Measurements from ENCODE around the gene ZFYVE27.

Gene ZFYVE27

GRCh38 chr10:97715259-97715874, 21.6 kb upstream of the ZFYVE27 start:
- DNase-seq = no peak

GRCh38 chr10:97717627-97718026, 19.3 kb upstream of the ZFYVE27 start:
- DNase-seq = no peak

- DNase-seq = no peak
Measured at GRCh38 chr10:97718178-97718577, 18.8 kb upstream of the ZFYVE27 start.

GRCh38 chr10:97718659-97719142, 18.2 kb upstream of the ZFYVE27 start:
- DNase-seq = no peak

GRCh38 chr10:97719602-97720001, 17.3 kb upstream of the ZFYVE27 start:
- no peak for DNase-seq

GRCh38 chr10:97721871-97722780, 14.8 kb upstream of the ZFYVE27 start:
- DNase-seq = no peak

GRCh38 chr10:97723001-97723400, 13.9 kb upstream of the ZFYVE27 start:
- no peak for DNase-seq

GRCh38 chr10:97724341-97724941, 12.5 kb upstream of the ZFYVE27 start:
- no peak for DNase-seq

- no peak for DNase-seq
Measured at GRCh38 chr10:97726636-97727178, 10.2 kb upstream of the ZFYVE27 start.

- no peak for DNase-seq
Measured at GRCh38 chr10:97729014-97729413, 7.9 kb upstream of the ZFYVE27 start.

GRCh38 chr10:97731346-97732051, 5.4 kb upstream of the ZFYVE27 start:
- peak; percentile 60 for DNase-seq

- no peak for DNase-seq
Measured at GRCh38 chr10:97732052-97732359, 4.9 kb upstream of the ZFYVE27 start.

- no peak for DNase-seq
Measured at GRCh38 chr10:97733256-97733655, 3.7 kb upstream of the ZFYVE27 start.

- no peak for DNase-seq
Measured at GRCh38 chr10:97734021-97734420, 2.9 kb upstream of the ZFYVE27 start.

- no peak for DNase-seq
Measured at GRCh38 chr10:97736403-97736901, 476 bp upstream of the ZFYVE27 start.

- no peak for DNase-seq
Measured at GRCh38 chr10:97737770-97738265, 890 bp downstream of the ZFYVE27 start.

- no peak for DNase-seq
Measured at GRCh38 chr10:97738616-97739015, 1.7 kb downstream of the ZFYVE27 start.

GRCh38 chr10:97740613-97741012, 3.7 kb downstream of the ZFYVE27 start:
- no peak for DNase-seq

GRCh38 chr10:97743169-97743943, 6.4 kb downstream of the ZFYVE27 start:
- DNase-seq = no peak

- DNase-seq = no peak
Measured at GRCh38 chr10:97744405-97745035, 7.6 kb downstream of the ZFYVE27 start.

GRCh38 chr10:97747573-97747972, 10.6 kb downstream of the ZFYVE27 start:
- DNase-seq = no peak

Measured in NCI-H1694 (cell line).